K562 treated with DMSO at 1 percent for 4 hours (cell line): Measurements from ENCODE around the gene GPC6. TPM values are rescaled to one million over a fixed set of nuclear protein-coding genes. Genes with fewer than 3 reads are reported as not detected.

ENCODE experiments used
- total RNA-seq: library from RNA; unstranded; fragments of 300-600 nt; gene quantifications from 2 replicates; pipeline ENCODE4 v1.2.3, GENCODE V29; 2022; ENCODE audit not compliant: insufficient read depth

GPC6 gene
- total RNA-seq: not detected in 2 replicates

GRCh38 chr13:93226623-93227279 lies at the start of gene GPC6:
TSS of gene GPC6 (plus strand) at chr13:93226807.

